GM12878 (cell line): ENCODE measurements around the gene NPIPA1. TPM values are rescaled to one million over a fixed set of nuclear protein-coding genes. Genes with fewer than 3 reads are reported as not detected.

ENCODE experiments used
- ATAC-seq: fragments of 200-7000 bp; cut with Tn5 transposase; 3 replicates; pipeline ENCODE4 v1.9.1; 2020; ENCODE audit warnings: mild to moderate bottlenecking, moderate library complexity
- BruUV-seq: library from RNA; stranded (reverse); fragments of 400-500 nt; replicated peaks from 2 replicates; lab custom pipeline; 2021; lab: Mats Ljungman, UMichigan
- CTCF ChIA-PET: fragments of 300-600 bp; sonication (Branson Sonifier 250); formaldehyde crosslinking; extraction: SDS; loops from one replicate; lab custom pipeline; 2021; ENCODE audit warnings: inconsistent platforms; lab: Yijun Ruan, JAX
- POLR2A ChIA-PET: fragments of 350-600 bp; formaldehyde crosslinking; extraction: SDS; loops from one replicate; lab custom pipeline; 2021; ENCODE audit warnings: inconsistent platforms; lab: Charles Lee
- RAD21 ChIA-PET: fragments of 300-600 bp; sonication (Branson Sonifier 250); formaldehyde crosslinking; loops from one replicate; lab custom pipeline; 2023; ENCODE audit warnings: antibody characterized with exemption; ENCODE audit not compliant: unreplicated experiment; lab: Charles Lee
- SMC1A ChIA-PET: fragments of 300-600 bp; sonication (Branson Sonifier 250); formaldehyde crosslinking; loops from one replicate; lab custom pipeline; 2023; ENCODE audit not compliant: unreplicated experiment, uncharacterized antibody; lab: Charles Lee
- DNase-seq: peaks from one replicate; pipeline ENCODE4 v3.0.0-alpha.2; 2011; ENCODE audit warnings: low read depth, low spot score
- FAIRE-seq: peaks from 3 replicates; lab custom pipeline; 2011; peaks lifted over from hg19 to GRCh38; lab: Jason Lieb, UNC
- H2AFZ ChIP-seq: 2 replicates; pipeline ENCODE4 v1.6.0; 2011; ENCODE audit warnings: low read depth, low read length, control low read depth; ENCODE audit not compliant: control insufficient read depth
- H3K27ac ChIP-seq: 2 replicates; pipeline ENCODE4 v1.5.1; 2011; ENCODE audit warnings: control low read depth; ENCODE audit not compliant: control insufficient read depth, insufficient read depth
- H3K27me3 ChIP-seq, 2 experiments: replicated peaks in 1 of 2; 2 replicates each; pipeline versions ENCODE4 v1.6.0 to v1.6.1; 2011; ENCODE audit warnings: low read length in 1 of 2; ENCODE audit not compliant: control insufficient read depth in 2 of 2, insufficient read depth in 2 of 2
- H3K36me3 ChIP-seq, 2 experiments: 2 replicates each; pipeline ENCODE4 v1.5.1; 2011; ENCODE audit warnings: low read length in 1 of 2; ENCODE audit not compliant: control insufficient read depth in 2 of 2, insufficient read depth in 2 of 2
- H3K4me1 ChIP-seq: 2 replicates; pipeline ENCODE4 v1.6.1; 2011; ENCODE audit warnings: mild to moderate bottlenecking, low read length, moderate library complexity, mixed read lengths; ENCODE audit not compliant: control insufficient read depth, insufficient read depth
- H3K4me2 ChIP-seq: 2 replicates; pipeline ENCODE4 v1.6.0; 2011; ENCODE audit warnings: control low read depth; ENCODE audit not compliant: control insufficient read depth, insufficient read depth
- H3K4me3 ChIP-seq: fragments of 200-600 bp; sonication (generic); 2 replicates; pipeline ENCODE4 v1.5.1; 2016
- H3K79me2 ChIP-seq: 2 replicates; pipeline ENCODE4 v1.6.0; 2011; ENCODE audit warnings: low read length; ENCODE audit not compliant: control insufficient read depth, insufficient read depth
- H3K9ac ChIP-seq: 2 replicates; pipeline ENCODE4 v1.8.0; 2011; ENCODE audit warnings: low read length, control low read depth, mixed read lengths; ENCODE audit not compliant: control insufficient read depth, insufficient read depth
- H3K9me3 ChIP-seq: replicated peaks from 3 replicates; pipeline ENCODE4 v1.5.1; 2011; ENCODE audit warnings: mild to moderate bottlenecking, low read length; ENCODE audit not compliant: control insufficient read depth, insufficient read depth
- H4K20me1 ChIP-seq: 2 replicates; pipeline ENCODE4 v1.6.0; 2011; ENCODE audit not compliant: control insufficient read depth, insufficient read depth
- ATF3 ChIP-seq: IDR thresholded peaks from 2 replicates; pipeline ENCODE4 v1.6.1; 2011; ENCODE audit warnings: low read depth, mild to moderate bottlenecking, low read length, moderate library complexity, borderline replicate concordance; ENCODE audit errors: extremely low read depth
- CBFB ChIP-seq: IDR thresholded peaks from 2 replicates; pipeline ENCODE4 v1.6.1; 2016; ENCODE audit warnings: antibody characterized with exemption, low read depth
- CREM ChIP-seq: IDR thresholded peaks from 2 replicates; pipeline ENCODE4 v1.6.1; 2014; ENCODE audit warnings: antibody characterized with exemption, low read depth
- NR2F1 ChIP-seq: fragments of 450-650 bp; conservative IDR thresholded peaks from 2 replicates; pipeline ENCODE4 v1.6.1; 2017; ENCODE audit warnings: mild to moderate bottlenecking
- PAX5 ChIP-seq: IDR thresholded peaks from 2 replicates; pipeline ENCODE4 v1.6.1; 2011; ENCODE audit warnings: low read depth, low read length, borderline replicate concordance
- RELA ChIP-seq: fragments of 450-650 bp; IDR thresholded peaks from 2 replicates; pipeline ENCODE4 v1.8.0; 2014; ENCODE audit warnings: borderline replicate concordance; ENCODE audit not compliant: partially characterized antibody
- SIN3A ChIP-seq: IDR thresholded peaks from 2 replicates; pipeline ENCODE4 v1.6.1; 2012; ENCODE audit warnings: low read depth, low read length, improper control_type of control experiment
- ZNF207 ChIP-seq: fragments of 450-650 bp; IDR thresholded peaks from 2 replicates; pipeline ENCODE4 v1.6.1; 2014; ENCODE audit warnings: antibody characterized with exemption, mild to moderate bottlenecking, borderline replicate concordance
- ZNF384 ChIP-seq: IDR thresholded peaks from 2 replicates; pipeline ENCODE4 v1.6.1; 2012; ENCODE audit warnings: low read depth, mild to moderate bottlenecking, low read length, improper control_type of control experiment, borderline replicate concordance
- WGBS: methylation state at CpG from one replicate; pipeline ENCODE4 v1.1.6; 2016; ENCODE audit warnings: low lambda C conversion rate; ENCODE audit not compliant: insufficient replicate concordance, insufficient coverage; ENCODE audit errors: missing lambda C conversion rate; 5-methylcytosine and 5-hydroxymethylcytosine counted together
- in situ Hi-C: fragments of 300-500 bp; cut with MboI; formaldehyde crosslinking; loops from 9 replicates; pipeline ENCODE4 v1.14.3; 2018; ENCODE audit warnings: mixed read lengths
- intact Hi-C: fragments of 100-400 bp; cut with micrococcal nuclease; formaldehyde crosslinking; loops from one replicate; pipeline ENCODE4 v1.14.2; 2022; ENCODE audit not compliant: unreplicated experiment
- polyA plus RNA-seq, 11 experiments: library from polyadenylated mRNA; depleted of rRNA in 4 of 11; unstranded in 6 of 11; stranded (reverse) in 5 of 11; fragments of >200 nt; fragmentation: Nextera tagmentation in 4 of 11; fragmentation: Illumina TruSeq in 1 of 11; extraction: Ambion mirVana in 4 of 11; extraction: Trizol in 1 of 11; gene quantifications; 1 replicate in 1 of 11; 2 replicates in 10 of 11; pipeline versions ENCODE4 v1.2.1 to v1.2.3, GENCODE V29; 2011 to 2016; ENCODE audit warnings: inconsistent platforms in 2 of 11, missing spikeins in 2 of 11, low read depth in 1 of 11
- total RNA-seq, 4 experiments: library from RNA; depleted of rRNA in 3 of 4; stranded (reverse); fragments of >200 nt in 3 of 4; fragmentation: Illumina TruSeq in 1 of 4; extraction: Trizol in 1 of 4; gene quantifications; 2 replicates each; pipeline versions ENCODE4 v1.2.1 to v1.2.3, GENCODE V29; 2013 to 2021

NPIPA1 gene
- total and polyA plus RNA-seq, 10 of the 15 experiments (the other 5 are each of a cell fraction or from before 2014, with no cell fraction given), result 7.7 to 42.9 (median 14.7) TPM

GRCh38 chr16:14963281-14964173, 26.3 kb downstream of the NPIPA1 start:
- peaks cover 0 to 3% of the 10 kb centered on the region in 2 experiments; a peak in 2 of 4 replicates for H3K27me3 ChIP-seq
- H3K9ac ChIP-seq, result no peak overlapping the region
- ChIA-PET POLR2A (no interaction called here), RAD21 (interaction anchor here (1.1 kb wide), 1 partner anchor 12 kb away, joined by 5 read pairs; the partner anchor contains the start of gene PDXDC1), SMC1A (no interaction called here), CTCF (interaction anchor here (0.9 kb wide), 1 partner anchor 681 kb away, joined by 3 read pairs; no protein-coding TSS in a partner anchor)
- no TSS peak for BruUV-seq
- FAIRE-seq, result no peak
- WGBS, result 42% methylated on average over 8 of the region's 8 CpGs
- no peak for DNase-seq
- H3K4me2 ChIP-seq, result no peak overlapping the region
- H3K79me2 ChIP-seq, result no peaks in the 10 kb centered on the region
- no peak for TF ChIP-seq CREM
- TF ChIP-seq PAX5, result no peak
- TF ChIP-seq NR2F1, result no peak
- TF ChIP-seq CBFB, result no peak
- TF ChIP-seq ZNF384, result no peak
- TF ChIP-seq SIN3A, result no peak
- no peak for TF ChIP-seq ATF3
- no peak for TF ChIP-seq ZNF207
- TF ChIP-seq RELA, result no peak
- no peaks in the 10 kb centered on the region for H3K36me3 ChIP-seq
- no peak overlapping the region for H3K4me3 ChIP-seq
- ATAC-seq, result no peak
- in situ Hi-C loops (no loop called here), intact Hi-C loops (no loop called here)
- no peaks in the 10 kb centered on the region for H4K20me1 ChIP-seq
- H3K27ac ChIP-seq, result no peak overlapping the region
- no peaks in the 10 kb centered on the region for H3K4me1 ChIP-seq
- no peak overlapping the region for H2AFZ ChIP-seq
- H3K9me3 ChIP-seq, result no peaks in the 10 kb centered on the region
